Stimulated activated CD4-positive, alpha-beta T cell treated with anti-CD3 and anti-CD28 coated beads, Interleukin-4, amount 100 ng/mL, for 4 hours (primary cell): ENCODE measurements around the gene OIP5.
"Not testable (repeated sequence)": the region's sequence is repeated elsewhere in the genome, so short reads cannot be mapped to it uniquely, and the experiment has no call there.

Experiments used
- DNase-seq, 2 experiments: peaks; one replicate each; pipeline ENCODE4 v3.0.0-alpha.2; 2020

Gene OIP5

GRCh38 chr15:41301139-41301538, 31.3 kb downstream of the OIP5 start:
- DNase-seq = not testable (repeated sequence)

- no peak for DNase-seq
Measured at GRCh38 chr15:41292521-41292920, 39.9 kb downstream of the OIP5 start.

GRCh38 chr15:41291065-41291631, 41.2 kb downstream of the OIP5 start:
- DNase-seq = no peak

GRCh38 chr15:41289953-41290352, 42.4 kb downstream of the OIP5 start:
- DNase-seq = no peak

- DNase-seq = no peak
Measured at GRCh38 chr15:41288464-41288863, 43.9 kb downstream of the OIP5 start.

- no peak for DNase-seq
Measured at GRCh38 chr15:41286665-41287333, 45.6 kb downstream of the OIP5 start.

- DNase-seq = no peak
Measured at GRCh38 chr15:41285285-41285684, 47.1 kb downstream of the OIP5 start.

GRCh38 chr15:41284427-41285177, 47.8 kb downstream of the OIP5 start:
- DNase-seq = no peak

- peak; percentile 97 for DNase-seq
Measured at GRCh38 chr15:41283653-41284426, 48.6 kb downstream of the OIP5 start.

GRCh38 chr15:41282980-41283652, 49.3 kb downstream of the OIP5 start:
- not testable (repeated sequence) for DNase-seq

- DNase-seq = not testable (repeated sequence)
Measured at GRCh38 chr15:41282436-41282835, 50.0 kb downstream of the OIP5 start.

GRCh38 chr15:41281236-41281635, 51.2 kb downstream of the OIP5 start:
- DNase-seq = no peak

- no peak for DNase-seq
Measured at GRCh38 chr15:41279535-41280283, 52.7 kb downstream of the OIP5 start.

GRCh38 chr15:41278319-41278718, 54.1 kb downstream of the OIP5 start:
- DNase-seq = no peak

GRCh38 chr15:41276831-41277230, 55.6 kb downstream of the OIP5 start:
- no peak for DNase-seq

- DNase-seq = no peak
Measured at GRCh38 chr15:41269887-41270286, 62.5 kb downstream of the OIP5 start.

GRCh38 chr15:41263891-41264351, 68.5 kb downstream of the OIP5 start:
- no peak for DNase-seq

- DNase-seq = no peak
Measured at GRCh38 chr15:41262571-41262970, 69.8 kb downstream of the OIP5 start.

- DNase-seq = not testable (repeated sequence)
Measured at GRCh38 chr15:41260924-41261323, 71.5 kb downstream of the OIP5 start.

GRCh38 chr15:41259546-41260189, 72.7 kb downstream of the OIP5 start:
- DNase-seq = no peak
